Neuron (in vitro differentiated cells): ENCODE results near the gene CCSER2.
"Not testable (repeated sequence)": the region's sequence is repeated elsewhere in the genome, so short reads cannot be mapped to it uniquely, and the experiment has no call there.

Source experiments
- H2AFZ ChIP-seq: one replicate; pipeline ENCODE4 v1.6.1; 2013; ENCODE audit warnings: low read depth, mild to moderate bottlenecking, inconsistent platforms, low read length, moderate library complexity
- H3K27me3 ChIP-seq: one replicate; pipeline ENCODE4 v1.6.1; 2013; ENCODE audit warnings: low read length; ENCODE audit not compliant: insufficient read depth
- H3K36me3 ChIP-seq: one replicate; pipeline ENCODE4 v1.6.1; 2013; ENCODE audit warnings: low read length; ENCODE audit not compliant: insufficient read depth
- H3K4me1 ChIP-seq: one replicate; pipeline ENCODE4 v1.6.1; 2013; ENCODE audit warnings: low read length; ENCODE audit not compliant: insufficient read depth
- H3K4me3 ChIP-seq: 2 replicates; pipeline ENCODE4 v1.5.1; 2013; ENCODE audit warnings: mild to moderate bottlenecking, low read length, moderate library complexity
- H3K9me3 ChIP-seq: one replicate; pipeline ENCODE4 v1.6.1; 2013; ENCODE audit warnings: low read length

The CCSER2 gene

DNA sequence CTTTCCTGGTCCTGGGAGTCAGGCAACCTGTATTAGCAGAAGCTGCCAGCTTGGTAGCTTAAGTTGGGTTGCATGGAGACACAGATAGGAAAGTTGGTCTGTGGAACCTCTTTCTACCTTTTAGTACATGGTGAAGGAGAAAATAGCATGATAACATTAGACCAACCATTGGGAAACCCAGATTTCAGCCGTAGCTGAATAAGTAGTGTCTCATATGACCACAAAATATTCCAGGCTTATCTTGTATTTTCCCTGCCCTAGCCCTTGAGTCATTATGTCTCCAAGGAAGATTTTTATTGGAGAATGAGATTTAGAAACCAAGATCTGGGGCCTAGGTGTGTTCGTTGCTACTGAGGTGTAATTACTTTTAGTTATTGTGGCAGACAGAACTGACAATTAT, 67.2 kb downstream of the CCSER2 start:
- peaks cover 2% of the 10 kb centered on the region for H3K9me3 ChIP-seq
- no peak overlapping the region for H2AFZ ChIP-seq
- no peaks in the 10 kb centered on the region for H3K27me3 ChIP-seq
- H3K36me3 ChIP-seq, result peaks cover 4% of the 10 kb centered on the region
- H3K4me1 ChIP-seq, result no peaks in the 10 kb centered on the region
- H3K4me3 ChIP-seq, result no peak overlapping the region

DNA sequence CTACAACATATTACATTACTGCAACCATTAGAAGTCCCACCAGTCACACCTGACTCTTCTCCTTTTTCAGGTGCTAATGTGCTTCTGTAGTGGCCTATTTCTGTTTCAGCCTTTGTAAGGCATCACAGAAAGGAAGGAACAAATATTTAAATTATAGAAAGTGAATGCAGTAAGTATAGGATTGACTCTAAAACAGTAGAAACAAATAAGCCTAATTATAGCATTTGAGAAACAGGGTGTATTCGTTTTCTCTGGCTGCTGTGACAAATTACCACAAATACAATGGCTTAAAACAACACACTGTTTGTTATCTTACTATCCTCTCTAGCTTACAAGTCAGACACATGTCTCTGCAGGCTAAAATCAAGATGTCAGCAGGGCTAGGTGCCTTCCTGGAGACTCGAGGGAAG, 69.4 kb downstream of the CCSER2 start:
- H3K36me3 ChIP-seq, result peaks cover 2% of the 10 kb centered on the region
- H3K27me3 ChIP-seq, result no peaks in the 10 kb centered on the region
- no peak overlapping the region for H3K4me3 ChIP-seq
- no peak overlapping the region for H2AFZ ChIP-seq
- H3K9me3 ChIP-seq, result no peaks in the 10 kb centered on the region
- no peaks in the 10 kb centered on the region for H3K4me1 ChIP-seq

DNA sequence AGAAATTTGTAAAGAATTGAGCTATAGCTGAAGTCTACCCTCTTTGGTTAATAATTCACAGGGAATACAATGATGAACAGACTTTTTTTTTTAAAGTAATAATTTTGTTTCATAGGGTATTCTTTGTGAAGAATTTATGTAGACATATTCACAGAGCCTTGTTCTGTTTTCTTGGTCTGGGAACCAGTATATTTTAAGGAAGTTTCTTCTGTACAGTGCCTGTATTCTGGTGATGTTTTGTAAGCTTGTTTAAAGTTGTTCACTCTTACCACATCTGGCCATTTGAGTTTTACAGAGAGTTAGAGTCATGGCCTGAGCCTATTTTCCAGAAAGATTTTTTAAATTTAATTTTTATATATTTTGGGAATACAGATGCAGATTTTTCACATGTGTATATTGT, 70.3 kb downstream of the CCSER2 start:
- no peak overlapping the region for H3K4me3 ChIP-seq
- no peak overlapping the region for H2AFZ ChIP-seq
- H3K9me3 ChIP-seq, result no peaks in the 10 kb centered on the region
- H3K27me3 ChIP-seq, result no peaks in the 10 kb centered on the region
- no peaks in the 10 kb centered on the region for H3K4me1 ChIP-seq
- H3K36me3 ChIP-seq, result peaks cover 2% of the 10 kb centered on the region

DNA sequence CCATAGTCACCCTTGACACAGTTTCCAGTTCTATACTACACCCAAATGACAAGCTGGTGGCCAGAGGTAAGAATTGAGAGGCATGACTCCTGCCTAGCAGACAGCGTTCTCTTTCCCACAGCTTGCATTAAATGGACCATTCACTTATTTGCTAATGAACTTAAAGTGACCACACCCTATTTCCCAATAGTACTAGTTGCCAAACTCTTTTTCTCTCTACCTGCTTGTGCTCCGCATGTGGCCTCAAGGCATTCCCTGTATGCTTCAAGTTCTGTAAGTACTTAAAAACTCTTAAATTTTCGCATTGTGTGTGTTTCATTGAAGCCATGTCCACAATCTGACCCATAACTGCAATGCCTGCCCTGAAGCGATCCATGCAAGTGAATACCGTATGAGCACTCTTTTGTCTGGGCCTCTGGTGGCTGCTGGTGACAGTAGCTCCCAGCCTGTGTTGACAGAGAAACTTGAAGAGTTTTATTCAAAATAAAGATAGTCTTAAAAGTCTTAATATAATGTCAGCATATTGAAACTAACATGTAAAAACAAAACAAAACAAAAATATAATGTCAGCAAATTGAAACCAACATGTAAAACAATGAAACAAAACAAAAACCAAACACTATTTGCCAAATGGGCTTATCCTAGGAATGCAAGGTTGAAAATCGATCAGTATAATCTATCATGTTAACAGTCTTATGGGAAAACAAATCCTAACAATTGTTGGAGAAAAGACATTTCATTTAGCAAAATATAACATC, 73.6 kb downstream of the CCSER2 start:
- Histone ChIP-seq H2AFZ (no peak overlapping the region), H3K4me1 (no peaks in the 10 kb centered on the region), H3K9me3 (no peaks in the 10 kb centered on the region), H3K27me3 (no peaks in the 10 kb centered on the region), H3K36me3 (peaks cover 2% of the 10 kb centered on the region), H3K4me3 (no peak overlapping the region)

DNA sequence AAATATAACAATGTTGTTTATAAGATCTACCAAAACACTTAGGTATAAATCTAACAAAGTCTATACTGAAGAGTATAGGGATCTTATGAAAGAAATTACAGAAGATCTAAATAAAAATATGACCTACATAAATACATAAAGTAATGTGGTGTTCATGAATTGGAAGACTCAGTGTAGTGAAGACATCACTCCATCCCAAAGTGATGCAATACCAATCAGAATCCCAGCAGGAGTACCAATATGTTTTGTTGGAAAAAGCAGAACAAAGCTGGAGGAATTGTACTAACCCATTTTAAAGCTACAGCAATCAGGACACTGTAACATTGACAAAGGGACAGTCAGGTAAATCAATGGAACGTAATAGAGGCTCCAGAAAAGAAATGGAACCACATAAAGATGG, 76.4 kb downstream of the CCSER2 start:
- H3K36me3 ChIP-seq, result peaks cover 2% of the 10 kb centered on the region
- no peak overlapping the region for H2AFZ ChIP-seq
- no peak overlapping the region for H3K4me3 ChIP-seq
- H3K4me1 ChIP-seq, result no peaks in the 10 kb centered on the region
- no peaks in the 10 kb centered on the region for H3K27me3 ChIP-seq
- no peaks in the 10 kb centered on the region for H3K9me3 ChIP-seq

DNA sequence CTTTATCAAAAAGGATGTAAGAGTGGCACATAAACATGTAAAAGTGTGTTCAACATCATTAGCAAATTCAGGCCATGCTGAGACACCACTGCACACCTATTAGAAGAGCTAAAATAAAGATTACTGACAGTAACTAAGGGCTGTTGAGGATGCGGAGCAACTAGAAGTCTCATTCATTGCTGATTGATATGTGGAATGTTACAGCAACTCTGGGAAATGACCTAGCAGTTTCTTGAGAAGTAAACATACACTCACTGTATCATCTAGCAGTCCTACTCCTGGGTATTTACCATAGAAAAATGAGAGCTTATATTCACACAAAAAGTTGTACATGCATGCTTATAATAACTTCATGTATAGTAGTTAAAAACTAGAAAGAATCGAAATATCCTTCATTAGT, 77.3 kb downstream of the CCSER2 start:
- no peak overlapping the region for H2AFZ ChIP-seq
- no peak overlapping the region for H3K4me3 ChIP-seq
- no peaks in the 10 kb centered on the region for H3K9me3 ChIP-seq
- peaks cover 2% of the 10 kb centered on the region for H3K36me3 ChIP-seq
- H3K4me1 ChIP-seq, result no peaks in the 10 kb centered on the region
- no peaks in the 10 kb centered on the region for H3K27me3 ChIP-seq

DNA sequence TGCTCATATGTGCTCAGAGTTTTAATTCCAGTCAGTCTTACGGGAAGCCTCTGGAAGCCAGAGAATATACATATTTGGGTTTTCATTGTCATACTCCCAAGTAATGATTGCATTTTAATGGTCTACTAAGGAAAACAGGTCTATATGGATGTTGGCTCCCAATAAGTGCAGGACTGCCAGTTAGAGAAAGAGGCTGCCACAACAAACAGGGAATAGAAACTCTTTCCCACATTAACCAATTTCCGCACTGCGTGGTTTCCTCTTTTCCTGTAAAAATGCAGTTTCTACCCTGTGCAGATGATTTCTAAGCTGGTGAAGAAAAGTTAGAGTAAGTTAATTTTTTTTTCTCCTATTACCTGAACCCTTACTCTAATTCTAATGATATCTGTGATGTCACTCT, 78.2 kb downstream of the CCSER2 start:
- Histone ChIP-seq H3K4me3 (no peak overlapping the region), H3K4me1 (no peaks in the 10 kb centered on the region), H3K27me3 (no peaks in the 10 kb centered on the region), H3K9me3 (no peaks in the 10 kb centered on the region), H2AFZ (no peak overlapping the region), H3K36me3 (peaks cover 2% of the 10 kb centered on the region)

DNA sequence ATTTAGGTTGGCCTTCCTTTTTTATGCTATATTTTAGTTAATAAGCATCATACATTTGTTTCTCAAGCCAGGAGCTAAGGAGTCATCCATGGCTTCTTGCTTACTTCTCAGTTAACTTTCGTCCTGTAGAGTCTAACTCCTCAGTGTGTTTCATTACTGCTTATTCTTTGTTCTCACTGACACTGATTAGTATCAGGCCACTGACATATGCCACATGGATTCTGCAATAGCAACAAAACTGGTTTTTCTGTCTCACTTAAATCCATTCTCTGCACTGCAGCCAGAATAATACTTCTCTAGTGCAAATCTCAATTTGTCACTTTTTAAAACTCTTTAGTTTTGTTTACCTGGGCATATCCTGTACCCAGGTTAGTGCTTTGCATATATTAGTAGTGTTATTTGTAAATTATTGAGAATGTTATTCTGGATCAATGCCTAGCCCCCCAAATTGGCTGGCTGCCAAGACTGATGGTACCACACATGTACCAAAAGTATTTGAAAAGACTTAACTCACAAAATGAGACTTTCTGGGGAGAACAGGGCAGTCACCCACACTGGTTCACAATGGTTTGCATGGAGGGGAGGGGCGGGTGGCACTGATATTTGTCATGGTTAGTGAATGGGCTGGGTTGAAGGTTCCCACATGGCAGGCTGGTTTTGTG, 79.1 kb downstream of the CCSER2 start:
- H3K4me3 ChIP-seq, result no peak overlapping the region
- no peaks in the 10 kb centered on the region for H3K27me3 ChIP-seq
- H3K4me1 ChIP-seq, result no peaks in the 10 kb centered on the region
- peaks cover 2% of the 10 kb centered on the region for H3K9me3 ChIP-seq
- no peak overlapping the region for H2AFZ ChIP-seq
- no peaks in the 10 kb centered on the region for H3K36me3 ChIP-seq

DNA sequence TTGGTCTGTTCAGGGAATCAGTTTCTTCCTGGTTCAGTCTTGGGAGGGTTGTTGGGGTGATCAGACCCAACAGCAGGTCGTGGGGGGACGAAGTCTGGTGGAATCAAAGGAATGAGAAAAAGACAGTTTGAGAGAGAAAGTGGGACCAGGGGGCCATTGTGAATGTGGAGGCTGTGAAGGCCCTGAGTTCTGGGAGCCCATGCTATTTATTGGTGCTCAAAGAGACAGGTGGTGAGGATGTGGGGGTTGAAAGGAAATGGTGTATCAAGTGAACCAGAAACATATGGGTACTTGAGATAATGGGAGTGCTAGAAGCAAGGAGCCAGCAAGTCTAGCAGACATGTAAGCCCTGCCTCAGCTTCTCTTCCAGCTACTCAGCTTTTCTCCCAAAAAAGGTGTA, 84.1 kb downstream of the CCSER2 start:
- no peaks in the 10 kb centered on the region for H3K4me1 ChIP-seq
- peaks cover 13% of the 10 kb centered on the region for H3K9me3 ChIP-seq
- no peaks in the 10 kb centered on the region for H3K27me3 ChIP-seq
- H3K4me3 ChIP-seq, result no peak overlapping the region
- H3K36me3 ChIP-seq, result no peaks in the 10 kb centered on the region
- no peak overlapping the region for H2AFZ ChIP-seq

DNA sequence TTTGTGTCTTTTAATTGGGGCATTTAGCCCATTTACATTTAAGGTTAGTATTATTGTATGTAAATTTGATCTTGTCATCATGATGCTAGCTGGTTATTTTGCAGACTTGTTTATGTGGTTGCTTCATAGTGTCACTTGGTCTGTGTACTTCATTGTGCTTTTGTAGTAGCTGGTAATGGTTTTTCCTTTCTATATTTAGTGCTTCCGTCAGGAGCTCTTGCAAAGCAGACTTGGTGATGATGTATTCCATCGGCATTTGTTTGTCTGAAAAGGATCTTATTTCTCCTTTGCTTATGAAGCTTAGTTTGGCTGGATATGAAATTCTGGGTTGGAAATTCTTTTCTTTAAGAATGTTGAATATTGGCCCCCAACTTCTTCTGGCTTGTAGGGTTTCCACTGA, 85.7 kb downstream of the CCSER2 start:
- H3K9me3 ChIP-seq, result peaks cover 13% of the 10 kb centered on the region

DNA sequence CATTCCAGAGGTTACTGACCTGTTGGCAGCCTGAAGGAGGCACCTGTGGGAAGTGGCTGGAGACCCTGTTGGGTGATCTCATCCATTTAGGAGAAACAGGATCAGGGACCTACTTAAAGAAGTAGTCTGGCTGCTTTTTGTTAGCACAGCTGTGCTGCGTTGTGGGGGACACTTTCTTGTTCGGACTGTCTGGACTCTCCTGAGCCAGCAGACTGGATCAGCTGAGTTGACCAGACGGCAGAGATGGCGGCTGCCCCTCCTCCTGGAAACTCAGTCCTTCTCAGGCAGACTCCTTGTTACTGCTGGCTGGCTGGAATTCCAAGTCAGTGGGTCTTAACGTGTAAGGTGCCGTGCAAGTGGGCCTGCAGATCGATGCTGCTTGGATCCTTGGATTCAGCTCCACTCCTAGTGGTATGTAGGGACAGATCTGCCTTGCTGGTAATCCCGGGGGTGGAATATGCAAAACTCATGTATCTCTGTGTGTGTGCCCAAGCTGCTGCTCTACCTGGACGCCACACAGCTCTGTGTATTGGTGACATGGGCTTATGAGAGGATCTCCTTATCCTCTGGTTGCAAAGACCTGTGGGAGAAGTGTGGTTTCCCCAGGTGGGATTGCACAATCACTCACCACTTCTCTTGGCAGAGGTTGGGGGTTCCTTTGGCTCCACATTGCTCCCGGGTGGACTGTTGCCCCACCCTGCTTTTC, 87.3 kb downstream of the CCSER2 start:
- Histone ChIP-seq H3K27me3 (no peaks in the 10 kb centered on the region), H2AFZ (no peak overlapping the region), H3K4me3 (no peak overlapping the region), H3K36me3 (no peaks in the 10 kb centered on the region), H3K9me3 (peaks cover 13% of the 10 kb centered on the region), H3K4me1 (no peaks in the 10 kb centered on the region)

More for the DNA sequence above, 85.7 kb downstream of the CCSER2 start:
- H3K36me3 ChIP-seq, H3K27me3 ChIP-seq, H3K4me1 ChIP-seq, H3K4me3 ChIP-seq, H2AFZ ChIP-seq: not testable (repeated sequence)

DNA sequence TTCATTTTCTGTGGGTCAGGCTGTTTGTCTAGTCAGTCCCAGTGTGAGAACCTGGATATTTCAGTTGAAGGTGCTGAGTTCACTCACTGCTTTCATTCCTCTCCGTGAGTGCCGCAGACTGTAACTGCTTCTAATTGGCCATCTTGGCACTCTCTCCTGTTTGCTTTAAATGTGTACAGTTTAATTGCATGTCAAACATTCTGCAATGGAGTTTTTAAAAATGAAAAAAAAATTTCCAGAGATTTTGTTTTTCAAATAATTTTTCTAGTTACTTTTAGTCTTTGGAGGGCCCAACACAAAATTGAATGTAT, 87.8 kb downstream of the CCSER2 start:
- Histone ChIP-seq H3K9me3 (peaks cover 13% of the 10 kb centered on the region), H2AFZ (no peak overlapping the region), H3K27me3 (no peaks in the 10 kb centered on the region), H3K4me3 (no peak overlapping the region), H3K36me3 (no peaks in the 10 kb centered on the region), H3K4me1 (no peaks in the 10 kb centered on the region)

DNA sequence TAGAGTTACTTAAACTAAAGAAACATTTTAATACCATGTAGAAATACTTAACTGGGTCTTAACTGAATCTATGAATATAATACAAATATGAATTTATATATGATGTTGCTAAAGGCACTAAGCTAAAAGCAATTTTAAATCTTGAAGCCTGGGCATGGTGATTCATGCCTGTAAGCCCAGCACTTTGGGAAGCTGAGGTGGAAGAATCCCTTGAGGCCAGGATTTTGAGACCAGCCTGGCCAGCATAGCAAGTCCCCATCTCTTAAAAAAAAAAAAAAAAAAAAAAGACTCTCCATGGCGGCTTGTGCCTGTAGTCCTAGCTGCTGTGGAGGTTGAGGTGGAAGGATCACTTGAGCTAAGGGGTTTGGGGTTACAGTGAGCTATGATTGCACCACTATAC, 95.3 kb downstream of the CCSER2 start:
- Histone ChIP-seq H3K4me3 (no peak overlapping the region), H3K27me3 (no peaks in the 10 kb centered on the region), H2AFZ (no peak overlapping the region), H3K9me3 (no peaks in the 10 kb centered on the region), H3K36me3 (peaks cover 3% of the 10 kb centered on the region), H3K4me1 (peaks cover 5% of the 10 kb centered on the region)
